Measurements from ENCODE around the gene AKT1.

AKT1 gene

DNA sequence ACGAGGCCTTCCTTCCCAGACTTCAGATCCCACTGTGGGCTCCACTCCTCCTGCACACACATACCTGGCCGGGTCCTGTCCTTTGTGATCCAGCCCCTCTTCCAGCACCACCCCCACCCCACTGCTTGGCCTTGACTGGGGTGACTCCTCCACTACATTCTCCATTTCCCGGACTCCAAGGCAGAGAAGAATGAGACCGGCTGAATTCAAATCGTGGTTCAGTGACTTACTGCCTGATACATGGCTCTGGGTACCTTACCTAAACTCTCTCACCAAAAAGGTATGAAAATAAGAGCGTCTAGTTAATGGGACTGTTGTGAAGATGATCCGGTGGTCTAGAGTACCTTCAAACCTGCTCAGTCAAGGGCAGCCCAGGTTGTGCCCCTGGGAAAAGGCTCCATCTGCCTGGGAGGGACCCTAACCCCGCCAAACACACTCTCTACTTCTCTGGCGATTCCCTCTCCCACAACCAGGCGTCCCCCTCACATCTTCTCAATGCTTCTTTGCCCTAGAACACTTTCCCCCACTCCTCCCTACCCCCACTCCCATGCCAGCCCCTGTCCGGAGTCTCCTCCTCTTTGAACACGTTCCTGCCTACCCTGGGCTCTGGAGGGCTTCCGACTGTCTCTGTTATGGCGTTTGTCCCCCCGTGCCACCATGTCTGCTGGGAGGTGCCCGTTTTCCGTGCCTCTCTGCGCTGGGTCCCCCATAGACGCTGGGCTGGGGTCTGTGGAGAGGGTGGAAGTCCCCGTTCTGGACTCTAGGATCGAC, 3.9 kb upstream of the AKT1 start:
- no peak for DNase-seq (ENCODE audit: low read depth in 3 of 3)

- no peak for DNase-seq (ENCODE audit: low read depth in 3 of 3)
Measured at GRCh38 chr14:104798300-104799243, 3.0 kb upstream of the AKT1 start.

DNA sequence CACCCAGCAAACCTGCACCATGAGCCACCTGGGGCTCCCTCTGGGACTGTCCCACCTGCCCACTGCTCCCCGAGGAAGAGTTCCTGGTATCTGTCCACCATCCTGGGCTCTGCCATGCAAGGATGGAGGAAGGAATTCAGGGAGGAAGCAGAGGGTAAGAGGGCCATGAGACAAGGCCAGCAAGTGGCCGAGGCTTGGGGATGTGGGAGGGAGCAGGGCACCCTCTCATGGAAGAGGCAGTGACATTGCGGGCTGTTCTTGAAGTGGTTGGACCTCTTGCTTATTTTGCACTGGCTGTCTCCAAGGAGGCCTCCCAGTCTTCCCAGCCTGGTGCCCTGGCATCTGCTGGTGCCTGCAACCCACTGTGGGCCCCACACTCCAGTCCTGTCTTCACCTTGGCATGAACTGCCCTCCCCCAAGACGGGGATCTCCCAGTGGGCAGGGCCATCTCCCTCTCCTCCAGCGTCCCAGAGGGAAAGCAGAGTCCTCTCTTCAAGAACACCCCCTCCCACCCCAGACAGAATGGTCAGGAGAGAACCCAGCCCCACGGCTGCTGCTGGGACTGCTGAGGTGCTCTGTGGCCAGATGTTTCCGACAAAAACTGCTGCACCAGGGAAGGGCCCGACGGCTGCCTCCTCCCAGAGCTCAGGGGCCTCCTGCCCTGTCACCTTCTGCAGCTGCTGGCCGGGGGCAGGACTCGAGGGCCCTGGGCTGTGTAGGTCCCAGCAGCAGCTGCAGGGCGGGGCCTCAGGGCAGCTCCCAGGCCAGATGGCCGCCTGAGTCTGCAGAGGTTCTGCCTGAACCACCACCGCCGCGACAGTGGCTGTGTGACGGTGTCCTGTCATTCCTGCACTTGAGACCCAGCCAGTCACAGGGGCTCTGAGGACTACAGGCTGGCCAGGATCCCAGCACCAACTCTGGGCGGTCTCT, 1.8 kb upstream of the AKT1 start:
- DNase-seq (ENCODE audit: low read depth in 3 of 3) = no peak

- no peak for DNase-seq (ENCODE audit: low read depth in 3 of 3)
Measured at GRCh38 chr14:104796687-104797081, 1.1 kb upstream of the AKT1 start.

GRCh38 chr14:104795781-104796686, 486 bp upstream of the AKT1 start:
- peak in 2 of 3 experiments; percentile 23 to 56 for DNase-seq (ENCODE audit: low read depth in 3 of 3)

DNA sequence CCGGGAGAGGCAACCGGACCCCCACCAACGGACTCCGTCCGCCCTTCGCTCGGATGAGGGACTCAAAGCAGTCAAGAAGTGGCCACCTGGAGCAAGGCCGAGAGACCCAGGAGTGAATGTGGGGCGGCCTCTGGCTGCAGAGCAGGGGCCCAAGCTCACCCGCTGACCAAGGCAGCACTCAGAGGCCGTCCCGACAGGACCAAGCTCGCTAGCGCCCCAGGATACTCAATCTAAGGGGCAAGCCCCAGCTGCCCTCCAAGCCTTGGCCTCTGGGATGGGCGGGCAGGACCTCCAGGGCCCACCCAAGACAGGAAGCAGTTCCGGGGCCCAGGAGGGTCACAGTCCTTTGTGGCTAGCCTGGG, 936 bp downstream of the AKT1 start:
- DNase-seq (ENCODE audit: low read depth in 3 of 3) = no peak

GRCh38 chr14:104794099-104794498, 1.4 kb downstream of the AKT1 start:
- no peak for DNase-seq (ENCODE audit: low read depth in 3 of 3)

GRCh38 chr14:104793703-104793959, 1.9 kb downstream of the AKT1 start:
- no peak for DNase-seq (ENCODE audit: low read depth in 3 of 3)

DNA sequence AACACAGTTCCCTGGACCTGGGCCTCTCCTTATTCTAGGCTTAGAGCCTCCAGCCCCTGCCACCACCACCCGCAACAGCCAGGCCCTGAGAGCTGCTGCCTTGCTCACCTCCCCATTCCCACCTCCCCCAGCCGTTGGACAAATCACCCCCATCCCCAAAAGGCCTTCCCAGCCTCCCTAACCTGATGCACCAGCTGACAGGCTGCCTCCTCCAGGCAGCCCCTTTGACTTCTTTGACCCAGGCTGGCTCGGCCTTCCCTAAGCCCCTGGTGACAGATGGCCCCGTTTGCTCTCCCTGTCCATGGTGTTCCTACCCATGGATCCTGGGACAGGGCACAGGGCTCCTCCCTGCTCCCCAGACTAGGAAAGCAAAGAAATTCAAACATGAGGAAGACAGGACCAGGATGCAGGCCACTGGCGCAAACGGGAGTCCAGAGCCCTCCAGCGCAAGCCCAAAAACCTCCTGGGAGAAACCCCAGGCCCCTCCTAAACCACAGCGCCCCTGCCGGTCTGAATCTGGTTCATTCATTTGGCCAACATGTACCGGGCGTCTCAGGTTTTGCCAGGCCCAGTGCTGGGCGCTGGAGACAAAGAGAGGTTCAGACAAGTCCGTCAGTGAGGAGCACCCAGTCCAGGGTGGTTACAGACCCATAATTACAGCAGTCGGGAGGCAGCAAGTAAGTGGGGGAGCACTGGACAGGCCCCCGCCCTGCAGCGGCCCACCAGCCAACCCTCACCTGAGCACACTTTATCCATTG, 2.4 kb downstream of the AKT1 start:
- DNase-seq (ENCODE audit: low read depth in 3 of 3) = no peak

- no peak for DNase-seq (ENCODE audit: low read depth in 3 of 3)
Measured at GRCh38 chr14:104792101-104792884, 3.3 kb downstream of the AKT1 start.

GRCh38 chr14:104791425-104791824, 4.1 kb downstream of the AKT1 start:
- DNase-seq (ENCODE audit: low read depth in 3 of 3) = no peak

DNA sequence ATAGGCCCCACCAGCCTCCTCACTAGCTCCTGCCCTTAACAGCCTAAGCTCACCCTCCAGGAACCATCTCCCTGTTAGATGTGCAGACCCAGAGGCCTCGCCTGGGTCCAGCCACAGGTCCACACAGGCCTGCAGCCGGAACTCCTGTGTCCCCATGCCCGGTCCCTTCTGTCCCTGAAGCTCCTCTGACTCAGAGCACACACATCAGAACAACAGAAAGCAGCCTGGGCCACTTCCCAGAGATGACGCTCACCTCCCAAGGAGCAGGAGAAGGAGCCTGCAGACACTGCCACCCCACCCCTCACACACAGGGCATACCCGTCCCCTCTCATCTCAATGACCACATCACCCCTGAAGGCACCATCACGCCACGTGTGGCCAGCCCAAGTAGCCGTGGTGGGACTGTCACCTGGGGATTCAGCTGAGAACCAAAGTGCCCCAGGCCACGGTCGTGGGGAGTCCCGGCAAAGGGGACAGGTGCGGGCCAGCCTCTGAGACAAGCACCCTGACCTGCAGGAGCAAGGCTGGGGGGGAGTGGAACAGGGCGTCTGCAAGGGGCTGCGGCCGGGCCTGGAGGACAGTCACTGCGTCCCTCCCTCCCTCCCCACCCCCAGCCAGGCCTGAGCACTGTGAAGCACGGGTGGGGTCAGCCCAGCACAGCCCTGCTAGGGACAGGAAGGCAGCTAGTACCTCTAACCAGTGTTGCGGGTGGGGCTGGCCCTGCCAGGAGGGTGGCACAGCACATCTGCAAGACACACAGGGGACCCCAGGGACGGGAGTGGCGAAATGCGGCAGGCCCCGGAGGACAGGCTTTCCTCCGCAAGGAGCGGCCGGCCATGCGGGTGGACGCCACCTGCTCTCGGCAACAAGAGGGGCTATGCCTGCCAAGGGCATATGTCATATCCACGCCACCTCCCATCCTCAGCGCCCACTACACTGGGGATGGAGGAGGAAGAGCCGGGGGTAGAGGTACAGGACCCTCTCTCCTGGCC, 5.5 kb downstream of the AKT1 start:
- DNase-seq (ENCODE audit: low read depth in 3 of 3) = no peak

GRCh38 chr14:104788873-104789663, 6.5 kb downstream of the AKT1 start:
- no peak for DNase-seq (ENCODE audit: low read depth in 3 of 3)

DNA sequence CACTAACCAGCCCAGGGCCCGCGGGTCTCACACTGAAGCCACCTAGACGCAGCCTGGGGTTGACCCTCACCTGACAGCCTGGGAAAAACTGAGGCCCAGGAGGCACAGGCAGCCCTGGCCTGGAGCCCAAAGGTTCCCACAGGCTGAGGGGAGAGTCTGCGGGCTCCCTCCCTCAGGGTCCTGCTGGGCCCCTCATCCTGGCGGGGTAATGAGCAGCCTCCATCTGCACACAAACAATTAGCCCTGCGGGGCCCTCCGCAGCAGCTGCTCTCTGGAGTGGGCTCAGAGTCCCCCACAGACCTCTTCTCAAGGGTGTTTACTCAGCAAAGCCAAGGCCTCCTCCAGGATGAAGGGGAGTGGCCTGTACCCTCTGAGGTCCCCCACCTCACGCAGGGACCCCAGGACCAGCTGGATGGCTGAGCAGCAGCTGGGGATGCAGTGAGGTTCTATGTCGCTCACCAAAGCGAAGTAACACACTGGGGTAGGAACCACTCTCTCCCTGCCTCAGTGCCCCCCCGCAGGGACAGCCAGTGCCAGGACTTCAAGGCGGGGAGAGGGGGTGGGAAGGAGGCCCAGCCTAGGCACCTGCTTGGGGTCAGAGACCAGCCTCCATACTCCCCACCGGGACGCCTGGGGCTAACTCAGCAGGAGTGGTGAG, 7.3 kb downstream of the AKT1 start:
- no peak for DNase-seq (ENCODE audit: low read depth in 3 of 3)

DNA sequence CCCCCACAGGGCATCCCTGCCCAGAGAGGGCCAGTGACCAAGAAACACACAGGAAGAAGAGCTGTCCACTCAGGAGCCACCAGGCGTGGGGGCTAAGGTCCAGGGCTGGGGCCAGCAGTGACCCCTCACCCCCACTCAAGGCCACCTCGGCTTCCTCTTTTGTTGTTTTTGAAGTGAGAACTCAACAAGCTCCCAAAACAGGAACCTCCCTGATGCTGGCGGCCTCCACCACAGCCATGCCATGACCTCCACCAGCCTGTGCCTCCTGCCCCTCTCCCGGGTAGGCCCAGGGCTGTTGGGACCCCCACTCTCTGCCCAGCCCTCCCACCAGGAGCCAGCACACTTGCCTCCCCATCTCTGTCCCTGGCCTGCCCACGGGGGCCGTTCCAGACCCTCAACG, 7.8 kb downstream of the AKT1 start:
- DNase-seq (ENCODE audit: low read depth in 3 of 3) = no peak

- DNase-seq (ENCODE audit: low read depth in 3 of 3) = no peak
Measured at GRCh38 chr14:104786726-104787675, 8.5 kb downstream of the AKT1 start.

All from stimulated activated CD4-positive, alpha-beta T cell treated with anti-CD3 and anti-CD28 coated beads, TNF-alpha, amount 100 ng/mL, for 4 hours (primary cell).